SK-N-SH treated with all-trans-retinoic acid at 6 μM for 48 hours (cell line): ENCODE measurements around the gene HOMER1.

Experiments used
- ATAC-seq: fragments of 200-7000 bp; cut with Tn5 transposase; 3 replicates; pipeline ENCODE4 v1.9.1; 2020; ENCODE audit warnings: mild to moderate bottlenecking, moderate library complexity
- ARNTL ChIP-seq: fragments of 450-650 bp; formaldehyde crosslinking; IDR thresholded peaks from 2 replicates; pipeline ENCODE4 v1.5.0; 2020; ENCODE audit warnings: low read depth, mild to moderate bottlenecking, moderate library complexity, borderline replicate concordance
- CREB5 ChIP-seq: fragments of 250-450 bp; sonication (Bioruptor Pico); IDR thresholded peaks from 2 replicates; pipeline ENCODE4 v1.5.1; 2020; ENCODE audit warnings: low read depth, mild to moderate bottlenecking, moderate library complexity
- CSDC2 ChIP-seq: fragments of 250-450 bp; sonication (Bioruptor Pico); IDR thresholded peaks from 2 replicates; pipeline ENCODE4 v1.5.0; 2020; ENCODE audit warnings: mild to moderate bottlenecking, moderate library complexity
- ESRRG ChIP-seq: fragments of 250-450 bp; sonication (Bioruptor Pico); IDR thresholded peaks from 2 replicates; pipeline ENCODE4 v1.6.1; 2021; ENCODE audit warnings: mild to moderate bottlenecking
- GLIS3 ChIP-seq: fragments of 250-450 bp; sonication (Bioruptor Pico); IDR thresholded peaks from 2 replicates; pipeline ENCODE4 v1.5.0; 2020; ENCODE audit warnings: mild to moderate bottlenecking, moderate library complexity
- ISL1 ChIP-seq: fragments of 250-450 bp; sonication (Bioruptor Pico); IDR thresholded peaks from 2 replicates; pipeline ENCODE4 v2.1.2; 2022; ENCODE audit warnings: mild to moderate bottlenecking, moderate library complexity
- OSR1 ChIP-seq: fragments of 250-450 bp; sonication (Bioruptor Pico); IDR thresholded peaks from 2 replicates; pipeline ENCODE4 v1.8.0; 2022; ENCODE audit warnings: moderate library complexity, mild to moderate bottlenecking, inconsistent platforms
- PATZ1 ChIP-seq: fragments of 250-450 bp; sonication (Bioruptor Pico); IDR thresholded peaks from 2 replicates; pipeline ENCODE4 v1.8.0; 2020; ENCODE audit warnings: mild to moderate bottlenecking, moderate library complexity, borderline replicate concordance
- RARB ChIP-seq: fragments of 250-450 bp; sonication (Bioruptor Pico); IDR thresholded peaks from 2 replicates; pipeline ENCODE4 v1.8.0; 2021; ENCODE audit warnings: mild to moderate bottlenecking, moderate library complexity
- SNAI2 ChIP-seq: fragments of 250-450 bp; sonication (Bioruptor Pico); IDR thresholded peaks from 2 replicates; pipeline ENCODE4 v1.5.0; 2020; ENCODE audit warnings: mild to moderate bottlenecking, moderate library complexity
- TCF4 ChIP-seq: fragments of 250-450 bp; sonication (Bioruptor Pico); IDR thresholded peaks from 2 replicates; pipeline ENCODE4 v1.8.0; 2021; ENCODE audit warnings: mild to moderate bottlenecking, moderate library complexity, borderline replicate concordance
- TOX ChIP-seq: fragments of 250-450 bp; sonication (Bioruptor Pico); IDR thresholded peaks from 2 replicates; pipeline ENCODE4 v1.8.0; 2021; ENCODE audit warnings: mild to moderate bottlenecking, moderate library complexity, borderline replicate concordance
- TSHZ2 ChIP-seq: fragments of 250-450 bp; sonication (Bioruptor Pico); IDR thresholded peaks from 2 replicates; pipeline ENCODE4 v1.5.0; 2020; ENCODE audit warnings: mild to moderate bottlenecking, moderate library complexity
- ZC3H10 ChIP-seq: fragments of 250-450 bp; sonication (Bioruptor Pico); IDR thresholded peaks from 2 replicates; pipeline ENCODE4 v1.5.1; 2021; ENCODE audit warnings: mild to moderate bottlenecking, moderate library complexity
- ZFP3 ChIP-seq: fragments of 250-450 bp; sonication (Bioruptor Pico); IDR thresholded peaks from 2 replicates; pipeline ENCODE4 v1.5.0; 2020; ENCODE audit warnings: mild to moderate bottlenecking, moderate library complexity
- ZFP30 ChIP-seq: fragments of 450-650 bp; formaldehyde crosslinking; IDR thresholded peaks from 2 replicates; pipeline ENCODE4 v1.5.0; 2022; ENCODE audit warnings: mild to moderate bottlenecking, moderate library complexity
- ZNF70 ChIP-seq: fragments of 450-650 bp; formaldehyde crosslinking; IDR thresholded peaks from 2 replicates; pipeline ENCODE4 v1.5.0; 2020; ENCODE audit warnings: mild to moderate bottlenecking, moderate library complexity
- ZNF8 ChIP-seq: fragments of 450-650 bp; formaldehyde crosslinking; IDR thresholded peaks from 2 replicates; pipeline ENCODE4 v1.5.0; 2020; ENCODE audit warnings: mild to moderate bottlenecking, moderate library complexity
- TF ChIP-seq, protein P1 (sequence below): fragments of 250-450 bp; sonication (Bioruptor Pico); IDR thresholded peaks from 2 replicates; pipeline ENCODE4 v1.8.0; 2021; ENCODE audit warnings: low read depth, mild to moderate bottlenecking, moderate library complexity, borderline replicate concordance
- TF ChIP-seq, protein P2 (sequence below): fragments of 250-450 bp; sonication (Bioruptor Pico); IDR thresholded peaks from 2 replicates; pipeline ENCODE4 v1.5.1; 2021; ENCODE audit warnings: mild to moderate bottlenecking, moderate library complexity

Gene HOMER1

GRCh38 chr5:79481574-79481973, 32.4 kb downstream of the HOMER1 start:
- ATAC-seq = no peak
- TF ChIP-seq TCF4 (CRISPR knock-in tag) (no peak), PATZ1 (no peak)

DNA sequence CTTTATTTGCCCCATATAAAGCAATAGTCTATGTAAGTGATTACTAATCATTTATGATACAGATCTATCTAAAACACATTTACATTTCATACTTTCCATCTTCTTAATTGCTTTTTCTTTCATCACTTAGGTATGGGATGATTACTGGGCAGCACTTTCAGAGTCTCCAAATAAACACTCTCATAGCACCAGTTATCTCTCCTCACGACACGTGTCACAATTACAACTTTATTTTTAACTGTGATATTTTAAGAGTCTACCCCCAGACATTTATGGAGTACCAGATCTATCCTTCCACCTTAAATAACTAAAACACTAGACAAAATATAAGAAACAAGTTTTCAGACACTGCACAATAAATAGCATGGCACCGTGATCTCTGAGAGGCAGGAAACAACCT, 32.9 kb downstream of the HOMER1 start:
- no peak for ATAC-seq
- no peak for TF ChIP-seq OSR1 (CRISPR knock-in tag)
- TF ChIP-seq, protein P1, sequence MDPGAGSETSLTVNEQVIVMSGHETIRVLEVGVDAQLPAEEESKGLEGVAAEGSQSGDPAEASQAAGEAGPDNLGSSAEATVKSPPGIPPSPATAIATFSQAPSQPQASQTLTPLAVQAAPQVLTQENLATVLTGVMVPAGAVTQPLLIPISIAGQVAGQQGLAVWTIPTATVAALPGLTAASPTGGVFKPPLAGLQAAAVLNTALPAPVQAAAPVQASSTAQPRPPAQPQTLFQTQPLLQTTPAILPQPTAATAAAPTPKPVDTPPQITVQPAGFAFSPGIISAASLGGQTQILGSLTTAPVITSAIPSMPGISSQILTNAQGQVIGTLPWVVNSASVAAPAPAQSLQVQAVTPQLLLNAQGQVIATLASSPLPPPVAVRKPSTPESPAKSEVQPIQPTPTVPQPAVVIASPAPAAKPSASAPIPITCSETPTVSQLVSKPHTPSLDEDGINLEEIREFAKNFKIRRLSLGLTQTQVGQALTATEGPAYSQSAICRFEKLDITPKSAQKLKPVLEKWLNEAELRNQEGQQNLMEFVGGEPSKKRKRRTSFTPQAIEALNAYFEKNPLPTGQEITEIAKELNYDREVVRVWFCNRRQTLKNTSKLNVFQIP (CRISPR knock-in tag) = no peak
- TF ChIP-seq ISL1 (CRISPR knock-in tag) = no peak
- TF ChIP-seq TCF4 (CRISPR knock-in tag) = no peak
- no peak for TF ChIP-seq GLIS3 (CRISPR knock-in tag)
- TF ChIP-seq ZFP3 (CRISPR knock-in tag) = no peak
- TF ChIP-seq RARB (CRISPR knock-in tag) = no peak
- TF ChIP-seq TSHZ2 (CRISPR knock-in tag) = no peak
- TF ChIP-seq CREB5 (CRISPR knock-in tag) = no peak

DNA sequence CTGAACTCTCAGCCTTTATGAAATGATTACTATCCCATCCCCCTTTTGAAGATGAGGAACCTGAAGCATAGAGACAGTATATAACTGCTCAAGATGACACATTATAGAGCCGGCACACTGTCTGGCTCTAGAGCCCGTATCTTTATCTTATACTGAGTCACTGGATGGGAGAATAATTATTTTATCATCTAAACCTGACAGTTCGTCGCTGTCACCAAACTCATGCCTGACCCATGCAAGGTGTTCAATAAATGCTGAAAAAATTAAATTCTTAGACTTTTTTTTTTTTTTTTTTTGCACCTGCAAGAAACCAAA, 38.8 kb downstream of the HOMER1 start:
- ATAC-seq = no peak
- TF ChIP-seq RARB (CRISPR knock-in tag) (no peak), ZFP3 (CRISPR knock-in tag) (no peak), GLIS3 (CRISPR knock-in tag) (no peak), ZFP30 (no peak), ZNF8 (CRISPR knock-in tag) (no peak), TOX (CRISPR knock-in tag) (no peak), SNAI2 (CRISPR knock-in tag) (no peak), ZC3H10 (CRISPR knock-in tag) (no peak), CREB5 (CRISPR knock-in tag) (no peak), OSR1 (CRISPR knock-in tag) (no peak), CSDC2 (CRISPR knock-in tag) (no peak), ARNTL (no peak), ZNF70 (CRISPR knock-in tag) (no peak), ISL1 (CRISPR knock-in tag) (no peak), ESRRG (CRISPR knock-in tag) (no peak), TSHZ2 (CRISPR knock-in tag) (no peak)
- TF ChIP-seq, protein P1 (CRISPR knock-in tag) = no peak
- TF ChIP-seq, protein P2, sequence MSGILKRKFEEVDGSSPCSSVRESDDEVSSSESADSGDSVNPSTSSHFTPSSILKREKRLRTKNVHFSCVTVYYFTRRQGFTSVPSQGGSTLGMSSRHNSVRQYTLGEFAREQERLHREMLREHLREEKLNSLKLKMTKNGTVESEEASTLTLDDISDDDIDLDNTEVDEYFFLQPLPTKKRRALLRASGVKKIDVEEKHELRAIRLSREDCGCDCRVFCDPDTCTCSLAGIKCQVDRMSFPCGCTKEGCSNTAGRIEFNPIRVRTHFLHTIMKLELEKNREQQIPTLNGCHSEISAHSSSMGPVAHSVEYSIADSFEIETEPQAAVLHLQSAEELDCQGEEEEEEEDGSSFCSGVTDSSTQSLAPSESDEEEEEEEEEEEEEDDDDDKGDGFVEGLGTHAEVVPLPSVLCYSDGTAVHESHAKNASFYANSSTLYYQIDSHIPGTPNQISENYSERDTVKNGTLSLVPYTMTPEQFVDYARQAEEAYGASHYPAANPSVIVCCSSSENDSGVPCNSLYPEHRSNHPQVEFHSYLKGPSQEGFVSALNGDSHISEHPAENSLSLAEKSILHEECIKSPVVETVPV (CRISPR knock-in tag) = no peak
